Amygdala (tissue), 56 donors: Measurements from ENCODE around the gene ITPKB.
"Not testable (repeated sequence)": the region's sequence is repeated elsewhere in the genome, so short reads cannot be mapped to it uniquely, and the experiment has no call there.

ENCODE experiments used
- DNase-seq, 56 donors: peaks; one replicate each; lab custom pipeline; 2025; lab: John Stamatoyannopoulos, UW

ITPKB gene

GRCh38 chr1:226738995-226739695 lies at the start of gene ITPKB:
TSS of gene ITPKB (minus strand) at chr1:226739282. CDS start at chr1:226737458, 1,824 bp downstream.
- DNase-seq: peak in 16 of 56 donors; percentile 21 to 59 (median 42)

GRCh38 chr1:226787638-226788037 lies 48.6 kb upstream of the ITPKB start:
- DNase-seq: no peak

DNA sequence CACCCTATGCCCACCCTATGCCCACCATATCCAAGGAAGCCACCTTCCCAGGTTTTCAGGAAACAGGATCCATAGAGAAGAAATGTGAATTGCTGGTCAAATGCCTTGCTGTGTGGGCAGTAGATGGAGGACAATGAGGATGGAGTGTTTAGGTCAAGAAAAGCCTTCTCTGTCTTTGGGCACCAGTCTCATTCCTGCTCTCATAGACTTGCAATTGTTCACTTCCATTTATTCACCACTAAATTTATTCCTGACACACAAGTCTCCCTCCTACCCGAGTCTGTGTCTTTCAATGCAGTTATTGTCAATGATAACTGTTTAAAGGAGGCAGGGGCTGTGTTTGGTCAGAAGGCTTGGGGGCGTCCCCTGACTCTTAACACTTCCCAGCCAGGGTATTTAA lies 48.0 kb upstream of the ITPKB start:
- DNase-seq: peak in 9 of 56 donors; percentile 10 to 44 (median 33)

DNA sequence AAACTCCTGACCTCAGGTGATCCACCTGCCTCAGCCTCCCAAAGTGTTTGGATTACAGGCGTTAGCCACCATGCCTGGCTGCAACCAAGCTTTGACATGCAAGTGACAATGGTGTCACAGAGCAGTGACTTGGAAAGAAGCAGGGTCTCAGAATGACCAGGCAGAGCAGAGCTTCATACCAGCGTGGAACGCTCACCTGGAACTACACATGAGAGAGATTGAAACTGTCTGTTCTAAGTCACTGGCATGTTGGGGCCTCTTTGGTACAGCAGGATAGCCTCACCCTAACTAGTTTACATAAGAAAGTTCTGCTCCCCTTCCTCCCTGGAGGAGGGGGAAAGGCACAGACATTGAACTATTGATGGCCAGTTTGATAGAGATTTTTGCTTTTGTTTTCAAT lies 47.5 kb upstream of the ITPKB start:
- DNase-seq: no peak

- no peak for DNase-seq
These were observed 46.7 kb upstream of the ITPKB start for GRCh38 chr1:226785805-226786204.

GRCh38 chr1:226784081-226785049 lies 45.3 kb upstream of the ITPKB start:
- DNase-seq: peak in 35 of 56 donors; percentile 9 to 84 (median 50)

DNA sequence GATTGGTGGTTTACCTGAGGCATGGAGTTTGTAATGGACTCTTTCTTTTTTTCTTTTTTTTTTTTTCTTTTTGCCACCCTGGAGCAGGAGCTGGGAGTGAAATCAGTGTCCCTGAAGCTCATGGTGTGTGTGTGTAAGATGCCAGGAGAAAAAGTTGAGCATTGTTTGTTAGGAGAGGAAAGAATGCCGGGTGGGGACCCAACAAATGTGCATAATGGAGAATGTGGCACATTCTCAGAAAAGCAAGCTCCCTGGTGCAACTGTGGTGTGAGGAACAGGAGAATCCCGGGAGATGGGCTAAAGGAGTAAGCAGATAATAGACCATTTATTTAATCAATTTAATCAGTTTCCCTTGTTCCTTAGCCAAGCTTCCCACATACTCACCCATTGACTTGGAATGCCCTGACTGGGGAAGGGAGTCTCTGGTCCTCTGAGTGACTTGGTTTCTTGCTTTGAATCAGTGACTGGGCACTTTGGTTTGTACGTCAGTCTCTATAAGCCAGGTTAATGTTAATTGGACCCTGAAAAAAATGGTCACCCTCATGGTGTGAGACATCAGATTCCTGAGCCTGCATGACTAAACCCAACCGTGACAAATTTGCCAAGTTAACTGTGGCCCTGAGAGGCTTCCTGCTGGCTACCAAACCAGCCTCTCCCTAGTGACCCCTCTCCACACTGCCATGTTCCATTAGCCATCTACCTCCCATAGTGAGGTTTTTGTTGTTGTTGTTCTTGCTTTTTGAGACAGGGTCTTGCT lies 43.9 kb upstream of the ITPKB start:
- DNase-seq: no peak

GRCh38 chr1:226781937-226782609 lies 43.0 kb upstream of the ITPKB start:
- no peak for DNase-seq

DNA sequence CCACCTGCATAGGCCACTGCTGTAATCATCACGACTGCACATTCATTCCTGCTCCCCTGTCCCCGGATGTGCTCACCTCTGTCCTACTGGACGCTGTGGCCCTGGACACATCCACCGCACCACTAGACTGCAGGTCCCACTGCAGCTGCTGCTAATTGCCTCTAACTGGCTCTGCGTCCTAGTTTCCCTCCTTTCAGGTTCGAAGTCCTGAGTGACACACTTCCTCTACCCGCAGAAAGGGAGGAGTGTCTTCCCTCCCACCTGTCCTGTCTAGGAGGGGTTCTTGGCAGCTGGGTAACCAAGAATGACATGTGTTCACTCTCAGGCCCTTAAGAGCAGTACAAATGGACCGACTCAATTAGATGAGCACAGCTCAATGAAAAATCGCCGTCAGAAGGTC lies 40.5 kb upstream of the ITPKB start:
- no peak for DNase-seq

DNA sequence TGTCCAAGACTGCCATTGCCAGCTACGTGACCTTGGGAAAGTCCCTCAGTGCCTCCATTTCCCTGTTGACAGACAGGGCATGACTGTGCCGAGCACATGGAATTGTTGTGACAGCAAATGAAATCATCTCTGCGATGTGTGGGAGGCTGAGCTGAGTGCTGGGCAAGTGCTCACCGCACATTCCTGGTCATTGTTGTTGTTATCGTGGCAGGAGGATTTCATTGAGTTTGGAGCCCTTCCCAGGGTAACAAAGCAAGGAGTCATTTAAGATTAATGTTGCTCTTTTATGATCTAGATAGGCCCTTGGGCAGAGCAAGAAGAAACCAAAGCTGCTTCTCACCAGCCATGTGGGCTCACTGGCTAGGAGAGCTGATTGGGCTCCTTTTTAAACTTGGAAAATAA lies 39.6 kb upstream of the ITPKB start:
- DNase-seq: no peak

- DNase-seq: no peak
These were observed 37.9 kb upstream of the ITPKB start for GRCh38 chr1:226776975-226777374.

GRCh38 chr1:226776066-226776465 lies 37.0 kb upstream of the ITPKB start:
- no peak for DNase-seq

GRCh38 chr1:226772446-226773139 lies 33.5 kb upstream of the ITPKB start:
- no peak for DNase-seq

DNA sequence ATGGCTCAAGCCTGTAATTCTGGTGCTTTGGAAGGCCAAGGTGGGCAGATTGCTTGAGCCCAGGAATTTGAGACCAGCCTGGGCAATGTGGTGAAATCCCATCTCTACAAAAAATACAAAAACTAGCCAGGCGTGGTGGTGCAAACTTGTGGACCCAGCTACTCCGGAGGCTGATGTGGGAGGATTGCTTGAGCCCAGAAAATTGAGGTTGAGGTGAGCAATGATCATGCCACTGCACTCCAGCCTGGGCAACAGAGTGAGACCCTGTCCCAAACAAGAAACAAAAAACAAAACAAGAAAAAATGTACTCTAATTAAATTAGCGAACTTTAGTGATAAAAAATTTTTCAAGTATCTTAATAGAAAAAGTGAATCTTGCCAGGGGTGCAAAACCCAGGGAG lies 28.1 kb upstream of the ITPKB start:
- DNase-seq: not testable (repeated sequence)

GRCh38 chr1:226766565-226766964 lies 27.5 kb upstream of the ITPKB start:
- no peak for DNase-seq

- no peak for DNase-seq
These were observed 25.5 kb upstream of the ITPKB start for GRCh38 chr1:226764533-226764932.

DNA sequence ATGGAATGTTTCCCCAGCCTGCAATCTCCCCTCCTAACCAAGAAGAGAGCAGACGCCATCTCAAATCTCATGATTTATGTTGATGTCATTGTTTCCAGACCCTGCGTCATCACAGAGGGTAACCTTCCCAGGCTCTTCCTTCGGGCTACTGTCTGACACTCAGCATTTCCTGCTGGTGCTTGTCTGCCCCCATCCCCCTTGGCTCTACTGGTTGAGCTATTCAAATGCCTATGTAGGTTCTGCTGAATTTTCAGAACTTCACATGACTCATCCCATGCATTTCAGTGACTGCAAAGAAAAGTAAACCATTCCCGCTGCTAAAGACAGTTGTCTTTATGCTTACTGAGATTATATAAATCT lies 24.8 kb upstream of the ITPKB start:
- no peak for DNase-seq

GRCh38 chr1:226762988-226763904 lies 24.2 kb upstream of the ITPKB start:
- DNase-seq: no peak

DNA sequence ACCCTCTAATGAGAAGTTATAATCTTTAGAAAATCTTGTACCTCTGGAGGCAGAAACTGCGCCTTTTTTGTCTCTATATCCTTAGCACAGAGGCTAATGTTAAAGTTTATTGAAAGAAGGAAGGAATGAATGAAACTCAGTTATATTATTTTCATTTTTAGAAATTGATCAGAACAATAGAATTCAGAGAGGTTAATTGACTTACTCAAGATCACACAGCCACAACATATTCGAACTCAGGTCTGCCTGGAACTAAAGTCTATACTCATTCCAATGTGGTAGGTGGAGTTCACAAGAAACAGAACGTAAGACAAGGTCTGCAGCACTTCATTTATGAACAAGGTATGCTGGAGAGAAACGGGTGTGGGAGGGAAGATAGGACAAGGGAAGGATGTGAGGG lies 23.0 kb upstream of the ITPKB start:
- DNase-seq: no peak
